GM10248 (cell line): Measurements from ENCODE around the gene RTP4.

ENCODE experiments used
- CTCF ChIA-PET: fragments of 300-600 bp; sonication (Branson Sonifier 250); formaldehyde crosslinking; extraction: SDS; loops from one replicate; lab custom pipeline; 2021; ENCODE audit warnings: antibody characterized with exemption; lab: Yijun Ruan, JAX
- POLR2A ChIA-PET: fragments of 350-650 bp; sonication (Branson Sonifier 250); formaldehyde crosslinking; extraction: SDS; loops from one replicate; lab custom pipeline; 2020; ENCODE audit warnings: antibody characterized with exemption; lab: Yijun Ruan, JAX
- DNase-seq: peaks from one replicate; pipeline ENCODE4 v3.0.0; 2012; ENCODE audit errors: extremely low spot score
- CTCF ChIP-seq: IDR thresholded peaks from 2 replicates; pipeline ENCODE4 v1.5.1; 2012; ENCODE audit warnings: mild to moderate bottlenecking, low read depth; ENCODE audit errors: extremely low read depth, missing control alignments, control extremely low read depth

The RTP4 gene, protein sequence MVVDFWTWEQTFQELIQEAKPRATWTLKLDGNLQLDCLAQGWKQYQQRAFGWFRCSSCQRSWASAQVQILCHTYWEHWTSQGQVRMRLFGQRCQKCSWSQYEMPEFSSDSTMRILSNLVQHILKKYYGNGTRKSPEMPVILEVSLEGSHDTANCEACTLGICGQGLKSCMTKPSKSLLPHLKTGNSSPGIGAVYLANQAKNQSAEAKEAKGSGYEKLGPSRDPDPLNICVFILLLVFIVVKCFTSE

DNA sequence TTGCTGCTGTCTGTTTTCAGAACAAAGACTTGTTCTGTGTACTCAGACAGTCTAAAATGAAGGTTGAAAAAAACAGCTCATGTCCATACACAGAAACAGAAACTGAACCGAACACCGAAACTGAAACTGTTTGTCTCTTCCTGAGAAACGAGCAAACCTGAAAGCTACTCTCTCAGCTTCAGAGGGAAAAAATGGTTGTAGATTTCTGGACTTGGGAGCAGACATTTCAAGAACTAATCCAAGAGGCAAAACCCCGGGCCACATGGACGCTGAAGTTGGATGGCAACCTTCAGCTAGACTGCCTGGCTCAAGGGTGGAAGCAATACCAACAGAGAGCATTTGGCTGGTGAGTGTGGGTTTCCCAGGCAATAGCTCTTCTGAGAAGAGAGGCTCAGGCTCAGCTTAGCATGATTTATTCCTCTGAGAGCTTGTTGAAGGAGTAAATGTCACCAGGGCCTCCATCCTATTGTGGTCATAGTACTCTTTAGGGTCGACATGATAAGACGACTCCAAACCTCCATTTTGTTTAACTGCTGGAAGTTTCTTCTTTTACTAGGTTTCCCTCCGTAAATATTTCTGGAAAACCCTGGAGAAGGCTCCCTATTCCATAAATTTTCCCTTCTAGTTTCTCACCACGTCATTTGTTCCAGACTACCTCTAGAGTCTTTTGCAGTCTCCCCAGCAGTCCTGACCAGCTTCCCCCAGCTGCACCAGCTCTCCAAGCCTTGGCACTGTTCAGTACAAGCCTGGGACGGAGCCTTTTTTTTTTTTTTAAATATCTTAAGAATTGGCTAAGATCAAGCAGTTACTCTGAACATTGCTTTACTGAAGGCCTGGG, at the start of gene RTP4:
RTP4 (plus strand) TSS at position 135 of the 838 bp plus-strand sequence; CDS start at position 192, 57 bp downstream.
- peak; percentile 66 for DNase-seq
- ChIA-PET POLR2A (interaction anchor here (0.7 to 1.1 kb wide), 2 partner anchors 9 to 365 kb away, joined by 3 to 7 read pairs; no protein-coding TSS in a partner anchor), CTCF (interaction anchor here (0.9 to 2.8 kb wide), 7 partner anchors 8 to 372 kb away, joined by 3 to 13 read pairs (median 9); no protein-coding TSS in a partner anchor)
- TF ChIP-seq CTCF, result no peak

DNA sequence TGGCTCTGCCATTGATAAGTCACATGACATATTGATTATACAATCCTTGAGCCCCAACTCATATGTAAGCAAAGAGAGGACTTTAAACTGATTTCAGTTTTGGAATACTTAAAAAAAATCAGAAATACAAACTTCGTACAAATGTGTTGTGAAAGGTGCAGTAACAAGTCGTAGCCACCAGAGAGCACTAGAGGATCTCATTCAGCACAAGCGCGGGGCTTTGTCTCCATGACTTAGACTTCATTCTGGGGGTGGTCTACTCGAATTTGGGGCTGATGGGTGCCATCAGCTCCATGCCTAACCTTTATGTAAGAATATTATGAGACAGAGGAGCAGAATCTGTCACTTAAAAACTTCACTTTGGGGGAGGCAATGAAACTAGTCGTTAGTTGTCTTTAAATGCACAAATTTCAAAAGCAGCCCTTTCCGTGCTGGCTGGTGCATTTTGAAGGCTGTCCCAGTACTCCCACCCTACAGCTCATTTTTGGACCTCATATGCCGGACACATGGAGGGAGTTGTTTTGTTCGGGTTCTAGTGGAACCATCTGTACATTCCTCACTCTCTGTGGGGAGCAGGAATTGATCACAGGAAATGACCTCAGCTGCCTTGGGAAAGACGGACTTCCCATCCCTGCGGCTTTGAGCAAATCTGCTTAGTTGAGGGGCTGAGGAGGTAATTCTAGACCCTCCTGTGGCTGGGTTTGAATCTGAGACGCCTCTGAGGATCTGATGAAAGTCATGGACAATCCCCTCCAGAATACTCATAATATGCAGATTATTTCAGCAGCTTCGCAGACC, 49.2 kb upstream of the RTP4 start:
- ChIA-PET CTCF (interaction anchor here (0.6 to 19.0 kb wide), 69 partner anchors 10 to 1904 kb away, joined by 3 to 653 read pairs (median 5); partner anchors contain the start of genes RTP2 and RTP4), POLR2A (no interaction called here)
- TF ChIP-seq CTCF, result peak; percentile 73
- peak; percentile 42 for DNase-seq

DNA sequence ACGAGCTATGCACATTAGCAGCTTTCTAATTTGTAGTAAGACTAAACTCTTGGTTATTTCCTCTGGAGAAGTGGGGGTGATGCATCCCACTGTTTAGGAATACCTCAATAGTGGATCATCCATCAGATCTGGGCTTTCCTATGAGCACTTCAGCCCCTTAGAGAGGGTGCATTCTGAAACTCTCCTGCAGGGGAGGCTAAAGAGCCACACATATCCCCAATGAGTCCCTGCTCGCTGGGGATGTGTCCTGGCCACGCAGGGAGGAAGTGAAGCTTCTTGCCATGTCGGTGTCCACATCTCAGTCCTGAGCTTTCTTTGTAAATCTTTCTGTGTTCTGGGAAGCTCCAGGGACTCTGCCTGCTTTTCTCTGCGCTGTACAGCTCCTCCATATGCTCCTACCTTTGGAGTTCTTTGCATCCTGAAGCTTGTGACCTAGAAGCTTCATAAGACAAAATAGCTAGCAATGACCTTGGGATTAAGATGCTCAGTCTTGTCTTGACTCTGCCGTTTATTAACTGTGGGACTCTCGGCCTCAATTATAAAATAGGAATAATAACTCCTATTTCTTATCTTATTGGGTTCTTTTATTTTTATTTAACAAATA, 48.4 kb upstream of the RTP4 start:
- POLR2A ChIA-PET, result no interaction called here
- CTCF ChIA-PET, result interaction anchor here (0.6 to 19.0 kb wide), 62 partner anchors 10 to 1903 kb away, joined by 3 to 653 read pairs (median 5); partner anchors contain the start of genes RTP2 and RTP4
- peak; percentile 56 for DNase-seq
- TF ChIP-seq CTCF, result peak; percentile 80

GRCh38 chr3:187321766-187322165, 46.4 kb upstream of the RTP4 start:
- no peak for TF ChIP-seq CTCF
- ChIA-PET POLR2A (no interaction called here), CTCF (interaction anchor here (1.1 to 19.0 kb wide), 2 partner anchors 294 to 358 kb away, joined by 3 to 653 read pairs; no protein-coding TSS in a partner anchor)

GRCh38 chr3:187322291-187322690, 45.9 kb upstream of the RTP4 start:
- DNase-seq, result no peak
- ChIA-PET POLR2A (no interaction called here), CTCF (interaction anchor here (1.1 to 19.0 kb wide), 2 partner anchors 293 to 358 kb away, joined by 3 to 653 read pairs; no protein-coding TSS in a partner anchor)
- no peak for TF ChIP-seq CTCF

More at GRCh38 chr3:187321766-187322165, 46.4 kb upstream of the RTP4 start:
- DNase-seq, result no peak
